ENCODE results near the gene SEMA3B.

GRCh38 chr3:50269977-50270413 lies 1.0 kb downstream of the SEMA3B start:
- no peak for TF ChIP-seq CTCF (IDR thresholded peaks at IDR 0.05; ENCODE audit: low read depth, low read length, poor library complexity, severe bottlenecking)
- TF ChIP-seq EZH2phosphoT487 (IDR thresholded peaks at IDR 0.05; ENCODE audit: borderline replicate concordance, low read length) = no peak
